Keratinocyte (primary cell): ENCODE results near the gene HUS1.

Experiments
- CTCF ChIP-seq, 3 experiments: IDR thresholded peaks in 1 of 3; conservative IDR thresholded peaks in 1 of 3; optimal IDR thresholded peaks in 1 of 3; 2 replicates in 2 of 3; 3 replicates in 1 of 3; pipeline versions ENCODE3 to v1.5.1; 2011; ENCODE audit warnings: low read length in 3 of 3, mild to moderate bottlenecking in 3 of 3, moderate library complexity in 2 of 3, control low read depth in 1 of 3, inconsistent platforms in 1 of 3; ENCODE audit not compliant: insufficient read depth in 2 of 3; ENCODE audit errors: extremely low read depth in 1 of 3
- EZH2 ChIP-seq: IDR thresholded peaks from one replicate; pipeline ENCODE4 v1.6.1; 2012; ENCODE audit warnings: inconsistent platforms, mild to moderate bottlenecking, low read length, moderate library complexity

- TF ChIP-seq CTCF (optimal IDR thresholded peaks at IDR 0.05 in 1 of 3, IDR thresholded peaks at IDR 0.05 in 1 of 3, conservative IDR thresholded peaks at IDR 0.05 in 1 of 3; ENCODE audit: extremely low read depth in 1 of 3, insufficient read depth in 2 of 3, low read length in 3 of 3) (no peak), EZH2 (no peak)
Observed at GRCh38 chr7:47942132-47942531, 37.3 kb downstream of the HUS1 start.
